GM12878 (cell line): ENCODE data around the gene FKBP6. TPM values are rescaled to one million over a fixed set of nuclear protein-coding genes. Genes with fewer than 3 reads are reported as not detected.

ENCODE experiments used
- ATAC-seq: fragments of 200-7000 bp; cut with Tn5 transposase; 3 replicates; pipeline ENCODE4 v1.9.1; 2020; ENCODE audit warnings: mild to moderate bottlenecking, moderate library complexity
- BruUV-seq: library from RNA; stranded (reverse); fragments of 400-500 nt; replicated peaks from 2 replicates; lab custom pipeline; 2021; lab: Mats Ljungman, UMichigan
- CTCF ChIA-PET: fragments of 300-600 bp; sonication (Branson Sonifier 250); formaldehyde crosslinking; extraction: SDS; loops from one replicate; lab custom pipeline; 2021; ENCODE audit warnings: inconsistent platforms; lab: Yijun Ruan, JAX
- POLR2A ChIA-PET: fragments of 350-600 bp; formaldehyde crosslinking; extraction: SDS; loops from one replicate; lab custom pipeline; 2021; ENCODE audit warnings: inconsistent platforms; lab: Charles Lee
- RAD21 ChIA-PET: fragments of 300-600 bp; sonication (Branson Sonifier 250); formaldehyde crosslinking; loops from one replicate; lab custom pipeline; 2023; ENCODE audit warnings: antibody characterized with exemption; ENCODE audit not compliant: unreplicated experiment; lab: Charles Lee
- SMC1A ChIA-PET: fragments of 300-600 bp; sonication (Branson Sonifier 250); formaldehyde crosslinking; loops from one replicate; lab custom pipeline; 2023; ENCODE audit not compliant: unreplicated experiment, uncharacterized antibody; lab: Charles Lee
- DNase-seq: peaks from one replicate; pipeline ENCODE4 v3.0.0-alpha.2; 2011; ENCODE audit warnings: low read depth, low spot score
- FAIRE-seq: peaks from 3 replicates; lab custom pipeline; 2011; peaks lifted over from hg19 to GRCh38; lab: Jason Lieb, UNC
- H2AFZ ChIP-seq: 2 replicates; pipeline ENCODE4 v1.6.0; 2011; ENCODE audit warnings: low read depth, low read length, control low read depth; ENCODE audit not compliant: control insufficient read depth
- H3K27ac ChIP-seq: 2 replicates; pipeline ENCODE4 v1.5.1; 2011; ENCODE audit warnings: control low read depth; ENCODE audit not compliant: control insufficient read depth, insufficient read depth
- H3K27me3 ChIP-seq, 2 experiments: replicated peaks in 1 of 2; 2 replicates each; pipeline versions ENCODE4 v1.6.0 to v1.6.1; 2011; ENCODE audit warnings: low read length in 1 of 2; ENCODE audit not compliant: control insufficient read depth in 2 of 2, insufficient read depth in 2 of 2
- H3K36me3 ChIP-seq, 2 experiments: 2 replicates each; pipeline ENCODE4 v1.5.1; 2011; ENCODE audit warnings: low read length in 1 of 2; ENCODE audit not compliant: control insufficient read depth in 2 of 2, insufficient read depth in 2 of 2
- H3K4me1 ChIP-seq: 2 replicates; pipeline ENCODE4 v1.6.1; 2011; ENCODE audit warnings: mild to moderate bottlenecking, low read length, moderate library complexity, mixed read lengths; ENCODE audit not compliant: control insufficient read depth, insufficient read depth
- H3K4me2 ChIP-seq: 2 replicates; pipeline ENCODE4 v1.6.0; 2011; ENCODE audit warnings: control low read depth; ENCODE audit not compliant: control insufficient read depth, insufficient read depth
- H3K4me3 ChIP-seq: fragments of 200-600 bp; sonication (generic); 2 replicates; pipeline ENCODE4 v1.5.1; 2016
- H3K79me2 ChIP-seq: 2 replicates; pipeline ENCODE4 v1.6.0; 2011; ENCODE audit warnings: low read length; ENCODE audit not compliant: control insufficient read depth, insufficient read depth
- H3K9ac ChIP-seq: 2 replicates; pipeline ENCODE4 v1.8.0; 2011; ENCODE audit warnings: low read length, control low read depth, mixed read lengths; ENCODE audit not compliant: control insufficient read depth, insufficient read depth
- H3K9me3 ChIP-seq: replicated peaks from 3 replicates; pipeline ENCODE4 v1.5.1; 2011; ENCODE audit warnings: mild to moderate bottlenecking, low read length; ENCODE audit not compliant: control insufficient read depth, insufficient read depth
- H4K20me1 ChIP-seq: 2 replicates; pipeline ENCODE4 v1.6.0; 2011; ENCODE audit not compliant: control insufficient read depth, insufficient read depth
- CBFB ChIP-seq: IDR thresholded peaks from 2 replicates; pipeline ENCODE4 v1.6.1; 2016; ENCODE audit warnings: antibody characterized with exemption, low read depth
- CBX3 ChIP-seq: fragments of 200-600 bp; sonication (generic); IDR thresholded peaks from 2 replicates; pipeline ENCODE4 v1.6.1; 2016; ENCODE audit warnings: low read depth, borderline replicate concordance
- CBX5 ChIP-seq: sonication (generic); IDR thresholded peaks from 2 replicates; pipeline ENCODE4 v1.6.1; 2016; ENCODE audit warnings: low read depth, moderate library complexity, mild to moderate bottlenecking, inconsistent platforms
- CEBPB ChIP-seq, 2 experiments: fragments of 150-350 bp in 1 of 2; IDR thresholded peaks; 2 replicates each; pipeline ENCODE4 v1.6.1; 2012 to 2014; ENCODE audit warnings: low read depth in 2 of 2, low read length in 2 of 2, borderline replicate concordance in 1 of 2, inconsistent platforms in 1 of 2
- CHD4 ChIP-seq: fragments of 200-600 bp; sonication (generic); IDR thresholded peaks from 2 replicates; pipeline ENCODE4 v1.6.1; 2016; ENCODE audit warnings: mild to moderate bottlenecking
- EP300 ChIP-seq, 2 experiments: fragments of 150-350 bp in 1 of 2; IDR thresholded peaks; 2 replicates each; pipeline ENCODE4 v1.6.1; 2011 to 2012; ENCODE audit warnings: low read depth in 2 of 2, low read length in 2 of 2, borderline replicate concordance in 1 of 2, improper control_type of control experiment in 1 of 2, inconsistent platforms in 1 of 2; ENCODE audit not compliant: control insufficient read depth in 1 of 2
- GABPA ChIP-seq: IDR thresholded peaks from 2 replicates; pipeline ENCODE4 v1.6.1; 2014; ENCODE audit warnings: antibody characterized with exemption, low read depth, mild to moderate bottlenecking, inconsistent platforms
- PAX5 ChIP-seq: IDR thresholded peaks from 2 replicates; pipeline ENCODE4 v1.6.1; 2011; ENCODE audit warnings: low read depth, low read length, borderline replicate concordance
- PML ChIP-seq: IDR thresholded peaks from 2 replicates; pipeline ENCODE4 v1.6.1; 2012; ENCODE audit warnings: low read length, inconsistent platforms
- RELA ChIP-seq: fragments of 450-650 bp; IDR thresholded peaks from 2 replicates; pipeline ENCODE4 v1.8.0; 2014; ENCODE audit warnings: borderline replicate concordance; ENCODE audit not compliant: partially characterized antibody
- RUNX3 ChIP-seq: IDR thresholded peaks from 2 replicates; pipeline ENCODE4 v1.6.1; 2012; ENCODE audit warnings: low read length, inconsistent platforms
- SP1 ChIP-seq: IDR thresholded peaks from one replicate; pipeline ENCODE4 v1.6.1; 2011; ENCODE audit warnings: low read depth, low read length
- SRF ChIP-seq, 2 experiments: IDR thresholded peaks; 2 replicates each; pipeline ENCODE4 v1.6.1; 2011; ENCODE audit warnings: low read depth in 2 of 2, low read length in 2 of 2, mild to moderate bottlenecking in 1 of 2, moderate library complexity in 1 of 2
- WGBS: methylation state at CpG from one replicate; pipeline ENCODE4 v1.1.6; 2016; ENCODE audit warnings: low lambda C conversion rate; ENCODE audit not compliant: insufficient replicate concordance, insufficient coverage; ENCODE audit errors: missing lambda C conversion rate; 5-methylcytosine and 5-hydroxymethylcytosine counted together
- in situ Hi-C: fragments of 300-500 bp; cut with MboI; formaldehyde crosslinking; loops from 9 replicates; pipeline ENCODE4 v1.14.3; 2018; ENCODE audit warnings: mixed read lengths
- intact Hi-C: fragments of 100-400 bp; cut with micrococcal nuclease; formaldehyde crosslinking; loops from one replicate; pipeline ENCODE4 v1.14.2; 2022; ENCODE audit not compliant: unreplicated experiment
- polyA plus RNA-seq, 11 experiments: library from polyadenylated mRNA; depleted of rRNA in 4 of 11; unstranded in 6 of 11; stranded (reverse) in 5 of 11; fragments of >200 nt; fragmentation: Nextera tagmentation in 4 of 11; fragmentation: Illumina TruSeq in 1 of 11; extraction: Ambion mirVana in 4 of 11; extraction: Trizol in 1 of 11; gene quantifications; 1 replicate in 1 of 11; 2 replicates in 10 of 11; pipeline versions ENCODE4 v1.2.1 to v1.2.3, GENCODE V29; 2011 to 2016; ENCODE audit warnings: inconsistent platforms in 2 of 11, missing spikeins in 2 of 11, low read depth in 1 of 11
- total RNA-seq, 4 experiments: library from RNA; depleted of rRNA in 3 of 4; stranded (reverse); fragments of >200 nt in 3 of 4; fragmentation: Illumina TruSeq in 1 of 4; extraction: Trizol in 1 of 4; gene quantifications; 2 replicates each; pipeline versions ENCODE4 v1.2.1 to v1.2.3, GENCODE V29; 2013 to 2021
- TF ChIP-seq, protein P1 (sequence below): IDR thresholded peaks from 2 replicates; pipeline ENCODE4 v1.6.1; 2011; ENCODE audit warnings: borderline replicate concordance, low read depth, mild to moderate bottlenecking, moderate library complexity, low read length; ENCODE audit not compliant: insufficient read depth, poor library complexity, severe bottlenecking
- TF ChIP-seq, protein P2 (sequence below): IDR thresholded peaks from 2 replicates; pipeline ENCODE4 v1.6.1; 2012; ENCODE audit warnings: mild to moderate bottlenecking, low read depth, low read length
- TF ChIP-seq, protein P3 (sequence below): IDR thresholded peaks from 2 replicates; pipeline ENCODE4 v1.6.1; 2012; ENCODE audit warnings: low read length, inconsistent platforms

Gene FKBP6
- total and polyA plus RNA-seq, 10 of the 15 experiments (the other 5 are each of a cell fraction or from before 2014, with no cell fraction given), result not detected

DNA sequence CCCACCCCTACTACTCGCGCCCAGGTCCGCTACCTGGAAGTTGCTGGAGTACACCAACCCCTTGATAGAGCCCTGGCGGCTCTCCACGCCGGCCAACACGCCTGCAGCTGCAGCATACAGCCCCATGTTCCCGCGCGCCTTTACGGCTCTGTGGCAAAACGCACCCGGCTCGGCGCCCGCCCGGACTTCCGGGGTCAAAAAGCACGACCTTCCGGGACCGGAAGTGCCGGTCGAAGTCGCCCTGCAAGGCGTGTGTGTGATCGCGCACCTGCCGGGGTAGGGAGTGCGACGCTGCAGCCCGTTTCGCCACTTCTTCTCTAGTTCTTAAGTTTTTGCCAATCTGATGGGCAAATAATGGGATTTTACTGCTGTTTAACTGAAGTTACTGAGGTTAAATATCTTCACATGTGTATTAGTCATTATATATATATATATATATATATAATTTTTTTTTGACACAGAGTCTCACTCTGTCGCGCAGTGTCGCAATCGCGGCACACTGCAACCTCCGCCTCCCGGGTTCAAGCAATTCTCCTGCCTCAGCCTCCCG is 19.2 kb upstream of the FKBP6 start, which contains the start of gene NSUN5:
Gene NSUN5, minus strand, starts transcription at position 162 of the 550 bp plus-strand sequence. Its CDS starts 36 bp downstream, at position 126.
- ChIA-PET CTCF (interaction anchor here (1.8 kb wide), 1 partner anchor 15 kb away, joined by 5 read pairs; no protein-coding TSS in a partner anchor), POLR2A (interaction anchor here (0.6 kb wide), 1 partner anchor 25 kb away, joined by 5 read pairs; no protein-coding TSS in a partner anchor), SMC1A (no interaction called here), RAD21 (no interaction called here)
- DNase-seq (peak; percentile 56), FAIRE-seq (peak; percentile 70), ATAC-seq (peak; percentile 98)
- H3K36me3 ChIP-seq, result peaks cover 7 to 10% of the 10 kb centered on the region in 2 experiments; a peak in 3 of 4 replicates
- H4K20me1 ChIP-seq, result no peaks in the 10 kb centered on the region
- H3K27me3 ChIP-seq, result no peaks in the 10 kb centered on the region
- H3K79me2 ChIP-seq, result peaks cover 21% of the 10 kb centered on the region
- peak within 1 kb of the TSS; percentile 50; the same call in 1 of the 2 replicates for H3K27ac ChIP-seq
- H3K4me2 ChIP-seq, result peak within 1 kb of the TSS; percentile 87
- WGBS, result 17% methylated on average over 30 of the region's 40 CpGs
- peak within 1 kb of the TSS; percentile 67 for H2AFZ ChIP-seq
- intact Hi-C loops (no loop called here), in situ Hi-C loops (no loop called here)
- H3K9ac ChIP-seq, result peak within 1 kb of the TSS; percentile 70
- H3K4me3 ChIP-seq, result peak within 1 kb of the TSS; percentile 91
- no peaks in the 10 kb centered on the region; the same call in 1 of the 2 replicates for H3K4me1 ChIP-seq
- no TSS peak for BruUV-seq
- H3K9me3 ChIP-seq, result no peaks in the 10 kb centered on the region
- TF ChIP-seq, protein P1, sequence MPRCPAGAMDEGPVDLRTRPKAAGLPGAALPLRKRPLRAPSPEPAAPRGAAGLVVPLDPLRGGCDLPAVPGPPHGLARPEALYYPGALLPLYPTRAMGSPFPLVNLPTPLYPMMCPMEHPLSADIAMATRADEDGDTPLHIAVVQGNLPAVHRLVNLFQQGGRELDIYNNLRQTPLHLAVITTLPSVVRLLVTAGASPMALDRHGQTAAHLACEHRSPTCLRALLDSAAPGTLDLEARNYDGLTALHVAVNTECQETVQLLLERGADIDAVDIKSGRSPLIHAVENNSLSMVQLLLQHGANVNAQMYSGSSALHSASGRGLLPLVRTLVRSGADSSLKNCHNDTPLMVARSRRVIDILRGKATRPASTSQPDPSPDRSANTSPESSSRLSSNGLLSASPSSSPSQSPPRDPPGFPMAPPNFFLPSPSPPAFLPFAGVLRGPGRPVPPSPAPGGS, result no peak
- TF ChIP-seq, protein P2, sequence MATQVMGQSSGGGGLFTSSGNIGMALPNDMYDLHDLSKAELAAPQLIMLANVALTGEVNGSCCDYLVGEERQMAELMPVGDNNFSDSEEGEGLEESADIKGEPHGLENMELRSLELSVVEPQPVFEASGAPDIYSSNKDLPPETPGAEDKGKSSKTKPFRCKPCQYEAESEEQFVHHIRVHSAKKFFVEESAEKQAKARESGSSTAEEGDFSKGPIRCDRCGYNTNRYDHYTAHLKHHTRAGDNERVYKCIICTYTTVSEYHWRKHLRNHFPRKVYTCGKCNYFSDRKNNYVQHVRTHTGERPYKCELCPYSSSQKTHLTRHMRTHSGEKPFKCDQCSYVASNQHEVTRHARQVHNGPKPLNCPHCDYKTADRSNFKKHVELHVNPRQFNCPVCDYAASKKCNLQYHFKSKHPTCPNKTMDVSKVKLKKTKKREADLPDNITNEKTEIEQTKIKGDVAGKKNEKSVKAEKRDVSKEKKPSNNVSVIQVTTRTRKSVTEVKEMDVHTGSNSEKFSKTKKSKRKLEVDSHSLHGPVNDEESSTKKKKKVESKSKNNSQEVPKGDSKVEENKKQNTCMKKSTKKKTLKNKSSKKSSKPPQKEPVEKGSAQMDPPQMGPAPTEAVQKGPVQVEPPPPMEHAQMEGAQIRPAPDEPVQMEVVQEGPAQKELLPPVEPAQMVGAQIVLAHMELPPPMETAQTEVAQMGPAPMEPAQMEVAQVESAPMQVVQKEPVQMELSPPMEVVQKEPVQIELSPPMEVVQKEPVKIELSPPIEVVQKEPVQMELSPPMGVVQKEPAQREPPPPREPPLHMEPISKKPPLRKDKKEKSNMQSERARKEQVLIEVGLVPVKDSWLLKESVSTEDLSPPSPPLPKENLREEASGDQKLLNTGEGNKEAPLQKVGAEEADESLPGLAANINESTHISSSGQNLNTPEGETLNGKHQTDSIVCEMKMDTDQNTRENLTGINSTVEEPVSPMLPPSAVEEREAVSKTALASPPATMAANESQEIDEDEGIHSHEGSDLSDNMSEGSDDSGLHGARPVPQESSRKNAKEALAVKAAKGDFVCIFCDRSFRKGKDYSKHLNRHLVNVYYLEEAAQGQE, result no peak
- TF ChIP-seq, protein P3, sequence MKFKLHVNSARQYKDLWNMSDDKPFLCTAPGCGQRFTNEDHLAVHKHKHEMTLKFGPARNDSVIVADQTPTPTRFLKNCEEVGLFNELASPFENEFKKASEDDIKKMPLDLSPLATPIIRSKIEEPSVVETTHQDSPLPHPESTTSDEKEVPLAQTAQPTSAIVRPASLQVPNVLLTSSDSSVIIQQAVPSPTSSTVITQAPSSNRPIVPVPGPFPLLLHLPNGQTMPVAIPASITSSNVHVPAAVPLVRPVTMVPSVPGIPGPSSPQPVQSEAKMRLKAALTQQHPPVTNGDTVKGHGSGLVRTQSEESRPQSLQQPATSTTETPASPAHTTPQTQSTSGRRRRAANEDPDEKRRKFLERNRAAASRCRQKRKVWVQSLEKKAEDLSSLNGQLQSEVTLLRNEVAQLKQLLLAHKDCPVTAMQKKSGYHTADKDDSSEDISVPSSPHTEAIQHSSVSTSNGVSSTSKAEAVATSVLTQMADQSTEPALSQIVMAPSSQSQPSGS, result no peak
- 0 out of 2 replicates have a peak, but pooled peaks have one; percentile 63 for TF ChIP-seq CBX5
- no peak for TF ChIP-seq EP300 (IDR thresholded peaks at IDR 0.05; ENCODE audit: borderline replicate concordance in 1 of 2, control insufficient read depth in 1 of 2, low read depth in 2 of 2, low read length in 2 of 2)
- TF ChIP-seq GABPA, result peak; percentile 92
- TF ChIP-seq CEBPB (IDR thresholded peaks at IDR 0.05; ENCODE audit: borderline replicate concordance in 1 of 2, low read depth in 2 of 2, low read length in 2 of 2), result no peak
- no peak for TF ChIP-seq CBX3
- TF ChIP-seq CBFB, result peak; percentile 67; the same call in 1 of the 2 replicates
- TF ChIP-seq PAX5, result peak; percentile 35; the same call in 1 of the 2 replicates
- TF ChIP-seq RELA, result no peak
- TF ChIP-seq PML, result peak; percentile 84; the same call in 1 of the 2 replicates
- TF ChIP-seq RUNX3, result peak; percentile 55; the same call in 1 of the 2 replicates
- peak in 1 of 2 experiments; percentile 59; a peak in 2 of 4 replicates for TF ChIP-seq SRF (IDR thresholded peaks at IDR 0.05; ENCODE audit: low read depth in 2 of 2, low read length in 2 of 2)
- TF ChIP-seq SP1, result peak; percentile 6
- TF ChIP-seq CHD4, result no peak
